HEK293 (cell line): Measurements from ENCODE around the gene CTSD.

Experiments used
- CTCF ChIP-seq: fragments of 450-650 bp; formaldehyde crosslinking; IDR thresholded peaks from 2 replicates; pipeline ENCODE4 v1.5.1; 2016; ENCODE audit warnings: missing biosample characterization, missing genetic modification characterization
- EGR2 ChIP-seq: fragments of 450-650 bp; formaldehyde crosslinking; IDR thresholded peaks from 2 replicates; pipeline ENCODE4 v1.5.1; 2016; ENCODE audit warnings: low read depth, missing biosample characterization, missing genetic modification characterization
- KLF16 ChIP-seq: fragments of 450-650 bp; formaldehyde crosslinking; IDR thresholded peaks from 2 replicates; pipeline ENCODE4 v1.5.1; 2017; ENCODE audit warnings: missing biosample characterization, missing genetic modification characterization
- MZF1 ChIP-seq: fragments of 450-650 bp; formaldehyde crosslinking; IDR thresholded peaks from 2 replicates; pipeline ENCODE4 v1.5.1; 2017; ENCODE audit warnings: missing biosample characterization, missing genetic modification characterization, borderline replicate concordance
- PRDM4 ChIP-seq: fragments of 450-650 bp; formaldehyde crosslinking; IDR thresholded peaks from 2 replicates; pipeline ENCODE4 v1.5.1; 2017; ENCODE audit warnings: missing biosample characterization, missing genetic modification characterization
- ZBTB20 ChIP-seq: fragments of 450-650 bp; formaldehyde crosslinking; IDR thresholded peaks from 2 replicates; pipeline ENCODE4 v1.5.1; 2016; ENCODE audit warnings: missing biosample characterization, missing genetic modification characterization
- ZFP37 ChIP-seq: fragments of 450-650 bp; formaldehyde crosslinking; IDR thresholded peaks from 2 replicates; pipeline ENCODE4 v1.5.1; 2016; ENCODE audit warnings: missing biosample characterization, missing genetic modification characterization
- ZNF24 ChIP-seq: fragments of 450-650 bp; formaldehyde crosslinking; IDR thresholded peaks from 2 replicates; pipeline ENCODE4 v1.5.1; 2016; ENCODE audit warnings: missing biosample characterization, missing genetic modification characterization
- TF ChIP-seq, protein P1 (sequence below): fragments of 450-650 bp; formaldehyde crosslinking; IDR thresholded peaks from 2 replicates; pipeline ENCODE4 v1.5.1; 2016; ENCODE audit warnings: missing biosample characterization, missing genetic modification characterization, borderline replicate concordance
- TF ChIP-seq, protein P2 (sequence below): fragments of 450-650 bp; formaldehyde crosslinking; IDR thresholded peaks from 2 replicates; pipeline ENCODE4 v1.5.1; 2016; ENCODE audit warnings: missing biosample characterization, missing genetic modification characterization

DNA sequence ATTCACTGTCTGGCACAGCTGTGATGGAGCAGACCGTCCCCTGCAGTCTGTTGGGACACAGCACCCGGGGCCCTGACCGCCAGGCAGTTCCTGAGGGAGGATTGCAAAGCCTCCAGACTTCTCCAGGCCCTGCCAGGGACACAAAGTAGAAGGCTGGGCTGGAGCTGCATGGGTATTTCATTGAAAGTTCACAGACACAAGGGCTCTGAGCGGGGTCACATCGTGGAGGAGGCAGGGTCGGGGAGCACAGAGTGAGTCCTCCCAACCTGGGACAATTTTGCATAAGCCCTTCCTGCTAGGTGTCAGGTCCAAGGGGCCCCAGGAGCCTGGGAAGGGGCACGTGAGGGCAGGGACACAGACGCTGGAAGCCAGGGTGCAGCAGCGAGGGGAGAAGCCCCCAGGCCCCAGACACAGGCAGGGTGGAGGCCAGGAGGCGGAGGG is 29.1 kb downstream of the CTSD start:
- TF ChIP-seq ZBTB20 (tag by site-specific recombination) (no peak), CTCF (tag by site-specific recombination) (no peak), ZFP37 (tag by site-specific recombination) (no peak), EGR2 (tag by site-specific recombination) (no peak), ZNF24 (tag by site-specific recombination) (no peak), PRDM4 (tag by site-specific recombination) (no peak), KLF16 (tag by site-specific recombination) (no peak), MZF1 (no peak)
- TF ChIP-seq, protein P1, sequence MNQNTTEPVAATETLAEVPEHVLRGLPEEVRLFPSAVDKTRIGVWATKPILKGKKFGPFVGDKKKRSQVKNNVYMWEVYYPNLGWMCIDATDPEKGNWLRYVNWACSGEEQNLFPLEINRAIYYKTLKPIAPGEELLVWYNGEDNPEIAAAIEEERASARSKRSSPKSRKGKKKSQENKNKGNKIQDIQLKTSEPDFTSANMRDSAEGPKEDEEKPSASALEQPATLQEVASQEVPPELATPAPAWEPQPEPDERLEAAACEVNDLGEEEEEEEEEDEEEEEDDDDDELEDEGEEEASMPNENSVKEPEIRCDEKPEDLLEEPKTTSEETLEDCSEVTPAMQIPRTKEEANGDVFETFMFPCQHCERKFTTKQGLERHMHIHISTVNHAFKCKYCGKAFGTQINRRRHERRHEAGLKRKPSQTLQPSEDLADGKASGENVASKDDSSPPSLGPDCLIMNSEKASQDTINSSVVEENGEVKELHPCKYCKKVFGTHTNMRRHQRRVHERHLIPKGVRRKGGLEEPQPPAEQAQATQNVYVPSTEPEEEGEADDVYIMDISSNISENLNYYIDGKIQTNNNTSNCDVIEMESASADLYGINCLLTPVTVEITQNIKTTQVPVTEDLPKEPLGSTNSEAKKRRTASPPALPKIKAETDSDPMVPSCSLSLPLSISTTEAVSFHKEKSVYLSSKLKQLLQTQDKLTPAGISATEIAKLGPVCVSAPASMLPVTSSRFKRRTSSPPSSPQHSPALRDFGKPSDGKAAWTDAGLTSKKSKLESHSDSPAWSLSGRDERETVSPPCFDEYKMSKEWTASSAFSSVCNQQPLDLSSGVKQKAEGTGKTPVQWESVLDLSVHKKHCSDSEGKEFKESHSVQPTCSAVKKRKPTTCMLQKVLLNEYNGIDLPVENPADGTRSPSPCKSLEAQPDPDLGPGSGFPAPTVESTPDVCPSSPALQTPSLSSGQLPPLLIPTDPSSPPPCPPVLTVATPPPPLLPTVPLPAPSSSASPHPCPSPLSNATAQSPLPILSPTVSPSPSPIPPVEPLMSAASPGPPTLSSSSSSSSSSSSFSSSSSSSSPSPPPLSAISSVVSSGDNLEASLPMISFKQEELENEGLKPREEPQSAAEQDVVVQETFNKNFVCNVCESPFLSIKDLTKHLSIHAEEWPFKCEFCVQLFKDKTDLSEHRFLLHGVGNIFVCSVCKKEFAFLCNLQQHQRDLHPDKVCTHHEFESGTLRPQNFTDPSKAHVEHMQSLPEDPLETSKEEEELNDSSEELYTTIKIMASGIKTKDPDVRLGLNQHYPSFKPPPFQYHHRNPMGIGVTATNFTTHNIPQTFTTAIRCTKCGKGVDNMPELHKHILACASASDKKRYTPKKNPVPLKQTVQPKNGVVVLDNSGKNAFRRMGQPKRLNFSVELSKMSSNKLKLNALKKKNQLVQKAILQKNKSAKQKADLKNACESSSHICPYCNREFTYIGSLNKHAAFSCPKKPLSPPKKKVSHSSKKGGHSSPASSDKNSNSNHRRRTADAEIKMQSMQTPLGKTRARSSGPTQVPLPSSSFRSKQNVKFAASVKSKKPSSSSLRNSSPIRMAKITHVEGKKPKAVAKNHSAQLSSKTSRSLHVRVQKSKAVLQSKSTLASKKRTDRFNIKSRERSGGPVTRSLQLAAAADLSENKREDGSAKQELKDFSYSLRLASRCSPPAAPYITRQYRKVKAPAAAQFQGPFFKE (tag by site-specific recombination), result no peak
- TF ChIP-seq, protein P2, sequence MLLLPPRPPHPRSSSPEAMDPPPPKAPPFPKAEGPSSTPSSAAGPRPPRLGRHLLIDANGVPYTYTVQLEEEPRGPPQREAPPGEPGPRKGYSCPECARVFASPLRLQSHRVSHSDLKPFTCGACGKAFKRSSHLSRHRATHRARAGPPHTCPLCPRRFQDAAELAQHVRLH, result no peak
